OCI-M1 (cell line): ENCODE results near the gene ZNF428.
"Not testable (repeated sequence)": the region's sequence is repeated elsewhere in the genome, so short reads cannot be mapped to it uniquely, and the experiment has no call there.

Experiments
- DNase-seq: peaks from one replicate; lab custom pipeline; 2025; lab: John Stamatoyannopoulos, UW

The ZNF428 gene

GRCh38 chr19:43592800-43593350, 26.6 kb downstream of the ZNF428 start:
- no peak for DNase-seq

GRCh38 chr19:43591904-43592772, 27.3 kb downstream of the ZNF428 start:
- no peak for DNase-seq

GRCh38 chr19:43589678-43590077, 29.8 kb downstream of the ZNF428 start:
- no peak for DNase-seq

- DNase-seq, result no peak
Measured at GRCh38 chr19:43589277-43589676, 30.2 kb downstream of the ZNF428 start.

GRCh38 chr19:43587029-43587428, 32.4 kb downstream of the ZNF428 start:
- not testable (repeated sequence) for DNase-seq

- no peak for DNase-seq
Measured at GRCh38 chr19:43586346-43586745, 33.1 kb downstream of the ZNF428 start.

- no peak for DNase-seq
Measured at GRCh38 chr19:43584484-43584883, 34.9 kb downstream of the ZNF428 start.

- DNase-seq, result peak; percentile 37
Measured at GRCh38 chr19:43582495-43582894, 36.9 kb downstream of the ZNF428 start.

- peak; percentile 60 for DNase-seq
Measured at GRCh38 chr19:43581467-43581866, 38.0 kb downstream of the ZNF428 start.

- DNase-seq, result no peak
Measured at GRCh38 chr19:43578787-43579186, 40.6 kb downstream of the ZNF428 start.

GRCh38 chr19:43575955-43576878, 43.2 kb downstream of the ZNF428 start:
- no peak for DNase-seq

- DNase-seq, result peak; percentile 99
Measured at GRCh38 chr19:43575156-43575950, 44.1 kb downstream of the ZNF428 start, which contains the start of the genes PINLYP and XRCC1. PINLYP (plus strand) TSS chr19:43575801; CDS start chr19:43577192, 1,391 bp downstream. XRCC1 (minus strand) TSS chr19:43575527; CDS start chr19:43575458, 69 bp downstream.

- peak; percentile 47 for DNase-seq
Measured at GRCh38 chr19:43574424-43575155, 44.8 kb downstream of the ZNF428 start.

GRCh38 chr19:43572171-43572588, 47.2 kb downstream of the ZNF428 start:
- DNase-seq, result no peak

GRCh38 chr19:43570174-43570791, 49.1 kb downstream of the ZNF428 start:
- no peak for DNase-seq

GRCh38 chr19:43569657-43570056, 49.8 kb downstream of the ZNF428 start:
- DNase-seq, result no peak

- DNase-seq, result no peak
Measured at GRCh38 chr19:43564800-43565199, 54.6 kb downstream of the ZNF428 start.

- DNase-seq, result no peak
Measured at GRCh38 chr19:43563816-43564457, 55.5 kb downstream of the ZNF428 start.

GRCh38 chr19:43562698-43563241, 56.7 kb downstream of the ZNF428 start:
- peak; percentile 48 for DNase-seq
